Left ventricle myocardium inferior (tissue), 1 donor: ENCODE data around the gene CPA5. TPM values are rescaled to one million over a fixed set of nuclear protein-coding genes. Genes with fewer than 3 reads are reported as not detected.

ENCODE experiments used
- DNase-seq: peaks from one replicate; pipeline ENCODE4 v3.0.0-alpha.2; 2020
- H3K27ac ChIP-seq: fragments of 200-600 bp; replicated peaks from 2 replicates; pipeline ENCODE4 v1.8.0; 2021
- H3K27me3 ChIP-seq: fragments of 200-600 bp; 2 replicates; pipeline ENCODE4 v1.8.0; 2021; ENCODE audit warnings: low read depth
- H3K36me3 ChIP-seq: fragments of 200-600 bp; 2 replicates; pipeline ENCODE4 v1.8.0; 2021
- H3K4me1 ChIP-seq: fragments of 200-600 bp; 2 replicates; pipeline ENCODE4 v1.8.0; 2021
- H3K4me3 ChIP-seq: fragments of 200-600 bp; 2 replicates; pipeline ENCODE4 v1.8.0; 2021; ENCODE audit warnings: mild to moderate bottlenecking, moderate library complexity
- H3K9me3 ChIP-seq: fragments of 200-600 bp; replicated peaks from 2 replicates; pipeline ENCODE4 v1.8.0; 2021
- intact Hi-C: fragments of 100-400 bp; cut with micrococcal nuclease; formaldehyde crosslinking; loops from one replicate; pipeline ENCODE4 v1.11.0; 2022
- total RNA-seq: library from RNA; stranded (reverse); fragmentation: NEBNext Ultra II Directional; extraction: Animal tissue kit (Norgen Biotek cat#: 25700); gene quantifications from one replicate; pipeline ENCODE4 v1.2.1, GENCODE V29; 2021
- TF ChIP-seq, protein P1 (sequence below): fragments of 200-600 bp; IDR thresholded peaks from 2 replicates; pipeline ENCODE4 v1.8.0; 2021; ENCODE audit warnings: antibody characterized with exemption, mild to moderate bottlenecking, borderline replicate concordance
- donor health status: DM: no; HTN: yes; CAD: no; lungs with severe emphysema.

CPA5 gene
- total RNA-seq, 1 donor from 2014 or later = not detected

DNA sequence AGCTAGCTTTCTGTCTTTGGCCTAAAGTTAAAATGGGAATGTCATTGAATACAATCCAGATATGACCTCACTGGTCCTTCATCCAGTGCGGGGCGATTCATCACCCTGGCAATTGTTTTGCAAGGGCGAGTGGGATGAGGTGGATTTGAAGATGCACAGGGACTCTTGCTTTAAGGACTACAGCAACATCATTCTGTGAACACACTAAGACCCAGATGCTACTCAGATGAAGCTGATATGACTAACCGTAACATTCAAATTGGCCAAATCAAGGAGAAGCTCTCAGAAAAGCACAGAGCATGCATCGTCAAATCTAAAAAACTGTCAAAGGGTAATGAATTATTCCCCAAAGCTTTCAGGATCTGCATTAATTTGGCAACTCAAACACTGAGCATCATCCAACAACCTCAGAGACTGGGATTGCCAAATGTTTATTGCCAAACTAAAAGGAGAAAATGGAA lies 48.5 kb downstream of the CPA5 start:
- Histone ChIP-seq H3K27ac (peak overlapping the region; percentile 47), H3K36me3 (peaks cover 7% of the 10 kb centered on the region), H3K4me1 (peaks cover 10% of the 10 kb centered on the region), H3K4me3 (no peak overlapping the region), H3K27me3 (no peaks in the 10 kb centered on the region), H3K9me3 (peaks cover 9% of the 10 kb centered on the region)
- no peak for DNase-seq
- TF ChIP-seq, protein P1, sequence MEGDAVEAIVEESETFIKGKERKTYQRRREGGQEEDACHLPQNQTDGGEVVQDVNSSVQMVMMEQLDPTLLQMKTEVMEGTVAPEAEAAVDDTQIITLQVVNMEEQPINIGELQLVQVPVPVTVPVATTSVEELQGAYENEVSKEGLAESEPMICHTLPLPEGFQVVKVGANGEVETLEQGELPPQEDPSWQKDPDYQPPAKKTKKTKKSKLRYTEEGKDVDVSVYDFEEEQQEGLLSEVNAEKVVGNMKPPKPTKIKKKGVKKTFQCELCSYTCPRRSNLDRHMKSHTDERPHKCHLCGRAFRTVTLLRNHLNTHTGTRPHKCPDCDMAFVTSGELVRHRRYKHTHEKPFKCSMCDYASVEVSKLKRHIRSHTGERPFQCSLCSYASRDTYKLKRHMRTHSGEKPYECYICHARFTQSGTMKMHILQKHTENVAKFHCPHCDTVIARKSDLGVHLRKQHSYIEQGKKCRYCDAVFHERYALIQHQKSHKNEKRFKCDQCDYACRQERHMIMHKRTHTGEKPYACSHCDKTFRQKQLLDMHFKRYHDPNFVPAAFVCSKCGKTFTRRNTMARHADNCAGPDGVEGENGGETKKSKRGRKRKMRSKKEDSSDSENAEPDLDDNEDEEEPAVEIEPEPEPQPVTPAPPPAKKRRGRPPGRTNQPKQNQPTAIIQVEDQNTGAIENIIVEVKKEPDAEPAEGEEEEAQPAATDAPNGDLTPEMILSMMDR = no peak
- intact Hi-C loops = no loop called here

DNA sequence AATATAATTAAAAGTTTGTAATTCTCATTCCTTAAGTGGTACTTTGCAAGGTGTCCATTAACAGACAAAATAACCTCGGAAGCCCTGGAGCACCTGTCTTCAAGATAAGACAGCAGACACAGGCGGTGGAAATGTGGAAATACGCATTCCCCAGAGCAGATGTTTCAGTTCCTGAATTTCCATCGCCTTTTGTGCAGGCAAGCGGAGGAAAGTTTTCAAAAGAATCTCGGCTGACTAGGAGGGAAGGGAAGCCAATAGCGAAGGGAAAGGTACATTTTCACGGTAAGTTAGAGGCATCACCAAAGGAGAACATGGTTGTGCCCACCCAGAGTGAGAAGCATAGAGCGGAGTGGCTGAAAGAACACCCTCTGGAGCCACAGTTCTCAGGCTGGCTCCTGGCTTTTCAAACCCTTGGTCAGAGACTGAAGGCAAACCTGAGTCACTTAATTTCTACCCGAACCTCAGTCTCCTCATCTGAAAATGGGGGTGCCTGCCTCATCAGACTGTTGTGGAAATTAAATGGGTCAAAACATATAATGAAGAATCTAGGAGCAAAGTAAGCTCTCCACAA lies 49.3 kb downstream of the CPA5 start:
- no peak for DNase-seq
- intact Hi-C loops = no loop called here
- peaks cover 10% of the 10 kb centered on the region for H3K4me1 ChIP-seq
- no peaks in the 10 kb centered on the region for H3K27me3 ChIP-seq
- TF ChIP-seq, protein P1 = no peak
- no peak overlapping the region for H3K27ac ChIP-seq
- H3K36me3 ChIP-seq = peaks cover 13% of the 10 kb centered on the region
- H3K9me3 ChIP-seq = peaks cover under 1% of the 10 kb centered on the region
- no peak overlapping the region for H3K4me3 ChIP-seq

DNA sequence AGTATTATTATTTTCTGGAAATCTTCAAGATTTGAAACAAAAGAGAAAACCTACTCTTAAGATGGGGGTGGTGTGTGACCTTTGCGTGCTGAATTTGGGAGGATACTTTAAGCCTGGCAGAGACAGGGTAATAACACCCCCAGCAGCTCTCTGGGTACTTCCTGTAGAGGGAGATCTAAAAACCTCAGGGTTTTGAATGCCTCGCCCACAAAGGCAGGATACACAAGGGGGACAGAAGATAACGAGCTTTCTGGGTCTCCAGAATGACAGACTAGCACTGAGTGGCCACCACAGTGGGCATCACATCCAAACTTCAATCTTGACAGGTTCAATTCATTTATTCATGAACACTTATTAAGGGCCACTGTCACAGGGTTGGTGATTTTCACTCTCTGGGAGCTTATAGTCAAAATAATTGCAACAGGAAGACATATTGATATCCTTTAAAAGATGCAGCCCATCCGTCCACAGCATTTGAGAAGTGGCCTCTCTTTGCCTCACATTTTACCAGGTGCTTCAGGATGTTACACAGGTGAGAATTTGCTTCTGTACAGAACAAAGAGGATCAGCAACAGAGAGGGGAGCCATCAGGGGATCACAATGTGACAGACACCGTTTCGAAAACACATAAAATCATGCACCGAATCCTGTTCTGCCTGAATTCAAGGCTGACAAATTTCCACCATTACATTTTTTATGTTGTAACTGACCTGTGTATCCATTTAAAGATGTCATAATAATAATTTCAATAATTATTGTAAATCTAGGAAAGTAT lies 50.0 kb downstream of the CPA5 start:
- TF ChIP-seq, protein P1 = no peak
- Histone ChIP-seq H3K27me3 (no peaks in the 10 kb centered on the region), H3K36me3 (peaks cover 18% of the 10 kb centered on the region), H3K4me1 (peaks cover 10% of the 10 kb centered on the region), H3K9me3 (no peaks in the 10 kb centered on the region), H3K4me3 (no peak overlapping the region), H3K27ac (no peak overlapping the region)
- intact Hi-C loops = no loop called here
- no peak for DNase-seq

GRCh38 chr7:130395421-130395820 lies 50.8 kb downstream of the CPA5 start:
- H3K9me3 ChIP-seq = no peaks in the 10 kb centered on the region
- intact Hi-C loops = no loop called here
- no peak overlapping the region for H3K27ac ChIP-seq
- H3K27me3 ChIP-seq = no peaks in the 10 kb centered on the region
- peaks cover 18% of the 10 kb centered on the region for H3K36me3 ChIP-seq
- TF ChIP-seq, protein P1 = no peak
- H3K4me3 ChIP-seq = no peak overlapping the region
- peaks cover 10% of the 10 kb centered on the region for H3K4me1 ChIP-seq
- no peak for DNase-seq

DNA sequence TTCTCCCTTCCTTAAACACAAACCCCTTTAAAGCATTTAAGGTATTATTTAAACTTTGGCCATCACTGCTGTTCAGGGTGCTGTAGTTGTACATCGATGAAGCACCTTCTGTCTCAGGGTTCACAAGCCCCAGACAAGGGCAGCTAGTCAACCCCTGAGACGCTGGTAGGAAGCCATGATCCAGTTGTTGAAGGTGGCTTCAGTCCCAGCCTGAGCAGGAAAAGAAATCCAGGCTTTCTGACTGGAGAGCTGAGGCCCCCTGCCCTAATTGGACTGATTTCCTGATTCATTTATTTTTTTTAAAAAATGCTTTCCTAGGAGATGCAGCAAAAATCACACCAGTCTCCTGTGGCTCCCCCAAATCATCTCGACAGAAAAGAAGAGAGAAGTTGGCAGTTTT lies 51.5 kb downstream of the CPA5 start:
- no peak overlapping the region for H3K27ac ChIP-seq

More for the DNA sequence above, 51.5 kb downstream of the CPA5 start:
- peaks cover 18% of the 10 kb centered on the region for H3K36me3 ChIP-seq
- intact Hi-C loops = no loop called here
- TF ChIP-seq, protein P1 = no peak
- H3K4me1 ChIP-seq = peaks cover 10% of the 10 kb centered on the region
- no peaks in the 10 kb centered on the region for H3K9me3 ChIP-seq
- H3K27me3 ChIP-seq = no peaks in the 10 kb centered on the region
- no peak overlapping the region for H3K4me3 ChIP-seq
- no peak for DNase-seq
